ENCODE results near the gene EML1. TPM values are rescaled to one million over a fixed set of nuclear protein-coding genes. Genes with fewer than 3 reads are reported as not detected.

The EML1 gene
- total and polyA plus RNA-seq, 2 donors from 2014 or later, result 7.9 to 35.9 TPM

DNA sequence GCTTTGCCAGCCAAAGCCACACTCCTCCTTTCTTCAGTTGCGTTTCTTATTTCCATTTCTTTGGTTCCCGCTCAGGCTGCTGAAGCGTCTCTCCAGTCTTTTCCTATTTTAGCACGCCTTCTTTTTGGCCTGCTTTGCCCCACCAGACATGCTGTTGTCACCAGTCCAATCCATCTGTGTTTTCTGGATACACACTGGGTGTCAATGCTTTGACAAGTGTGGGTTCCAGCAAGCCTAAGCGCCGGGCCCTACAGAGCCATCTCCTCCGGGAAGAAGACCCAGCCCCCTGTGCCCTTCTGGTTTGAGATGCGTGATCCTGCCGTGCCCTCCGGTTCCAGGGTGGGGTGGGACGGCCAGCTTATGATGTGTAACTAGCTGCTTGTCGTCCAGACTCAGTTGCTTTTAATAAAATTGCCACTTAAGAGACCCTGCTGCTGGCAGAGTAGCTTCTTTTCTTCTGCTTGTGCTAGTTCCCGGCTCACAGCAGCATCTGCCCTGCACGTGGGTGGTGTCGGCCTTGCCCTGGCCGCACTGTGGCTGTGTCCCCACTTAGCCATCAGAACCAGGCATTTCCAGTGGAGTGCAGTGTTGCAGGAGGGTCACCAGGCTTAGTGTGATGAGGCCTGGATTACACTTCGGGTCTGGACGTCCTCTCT lies 29.7 kb downstream of the EML1 start:
- no peak overlapping the region for H3K9ac ChIP-seq (ENCODE audit: low read length in 3 of 3)
- H3K4me3 ChIP-seq (ENCODE audit: low read length in 3 of 3), result no peak overlapping the region
- intact Hi-C loops (cut with DNase I), result no loop called here
- H3K27ac ChIP-seq (ENCODE audit: low read depth in 2 of 2, low read length in 2 of 2), result no peak overlapping the region
- no peaks in the 10 kb centered on the region for H3K4me1 ChIP-seq (ENCODE audit: control insufficient read depth in 2 of 3, insufficient read depth in 2 of 3, low read depth in 1 of 3, low read length in 3 of 3)
- TF ChIP-seq, protein P1, sequence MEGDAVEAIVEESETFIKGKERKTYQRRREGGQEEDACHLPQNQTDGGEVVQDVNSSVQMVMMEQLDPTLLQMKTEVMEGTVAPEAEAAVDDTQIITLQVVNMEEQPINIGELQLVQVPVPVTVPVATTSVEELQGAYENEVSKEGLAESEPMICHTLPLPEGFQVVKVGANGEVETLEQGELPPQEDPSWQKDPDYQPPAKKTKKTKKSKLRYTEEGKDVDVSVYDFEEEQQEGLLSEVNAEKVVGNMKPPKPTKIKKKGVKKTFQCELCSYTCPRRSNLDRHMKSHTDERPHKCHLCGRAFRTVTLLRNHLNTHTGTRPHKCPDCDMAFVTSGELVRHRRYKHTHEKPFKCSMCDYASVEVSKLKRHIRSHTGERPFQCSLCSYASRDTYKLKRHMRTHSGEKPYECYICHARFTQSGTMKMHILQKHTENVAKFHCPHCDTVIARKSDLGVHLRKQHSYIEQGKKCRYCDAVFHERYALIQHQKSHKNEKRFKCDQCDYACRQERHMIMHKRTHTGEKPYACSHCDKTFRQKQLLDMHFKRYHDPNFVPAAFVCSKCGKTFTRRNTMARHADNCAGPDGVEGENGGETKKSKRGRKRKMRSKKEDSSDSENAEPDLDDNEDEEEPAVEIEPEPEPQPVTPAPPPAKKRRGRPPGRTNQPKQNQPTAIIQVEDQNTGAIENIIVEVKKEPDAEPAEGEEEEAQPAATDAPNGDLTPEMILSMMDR (IDR thresholded peaks at IDR 0.05; ENCODE audit: borderline replicate concordance, extremely low read depth, insufficient read depth), result no peak
- FAIRE-seq, result no peak
- no peaks in the 10 kb centered on the region for H3K36me3 ChIP-seq (ENCODE audit: control insufficient read depth in 2 of 3, insufficient read depth in 3 of 3, low read length in 3 of 3)
- H3K9me3 ChIP-seq (ENCODE audit: control insufficient read depth in 2 of 3, insufficient read depth in 1 of 3, low read length in 3 of 3), result no peaks in the 10 kb centered on the region
- no peaks in the 10 kb centered on the region for H3K27me3 ChIP-seq (ENCODE audit: control insufficient read depth, insufficient read depth, low read length)
- DNase-seq, result no peak

DNA sequence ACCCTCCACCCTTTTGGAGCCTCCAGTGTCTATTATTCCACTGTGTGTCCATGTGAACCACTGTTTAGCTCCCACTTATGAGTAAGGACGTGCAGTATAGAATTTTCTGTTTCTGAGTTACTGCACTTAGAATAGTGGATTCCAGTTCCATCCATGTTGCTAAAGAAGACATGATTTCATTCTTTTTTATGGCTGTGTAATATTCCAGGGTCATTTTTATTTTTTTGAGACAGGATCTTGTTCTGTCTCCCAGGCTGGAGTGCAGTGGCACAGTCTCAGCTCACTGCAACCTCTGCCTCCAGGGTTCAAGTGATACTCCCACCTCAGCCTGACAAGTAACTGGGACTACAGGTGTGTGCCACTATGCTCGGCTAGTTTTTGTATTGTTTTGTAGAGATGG lies 31.6 kb downstream of the EML1 start:
- no peaks in the 10 kb centered on the region for H3K9me3 ChIP-seq (ENCODE audit: control insufficient read depth in 2 of 3, insufficient read depth in 1 of 3, low read length in 3 of 3)
- no peaks in the 10 kb centered on the region for H3K27me3 ChIP-seq (ENCODE audit: control insufficient read depth, insufficient read depth, low read length)
- DNase-seq (no peak), FAIRE-seq (no peak)
- no peaks in the 10 kb centered on the region for H3K4me1 ChIP-seq (ENCODE audit: control insufficient read depth in 2 of 3, insufficient read depth in 2 of 3, low read depth in 1 of 3, low read length in 3 of 3)
- H3K36me3 ChIP-seq (ENCODE audit: control insufficient read depth in 2 of 3, insufficient read depth in 3 of 3, low read length in 3 of 3), result no peaks in the 10 kb centered on the region
- H3K4me3 ChIP-seq (ENCODE audit: low read length in 3 of 3), result no peak overlapping the region
- intact Hi-C loops (cut with DNase I), result no loop called here
- no peak overlapping the region for H3K27ac ChIP-seq (ENCODE audit: low read depth in 2 of 2, low read length in 2 of 2)
- H3K9ac ChIP-seq (ENCODE audit: low read length in 3 of 3), result no peak overlapping the region
- TF ChIP-seq, protein P1 (IDR thresholded peaks at IDR 0.05; ENCODE audit: borderline replicate concordance, extremely low read depth, insufficient read depth), result no peak

DNA sequence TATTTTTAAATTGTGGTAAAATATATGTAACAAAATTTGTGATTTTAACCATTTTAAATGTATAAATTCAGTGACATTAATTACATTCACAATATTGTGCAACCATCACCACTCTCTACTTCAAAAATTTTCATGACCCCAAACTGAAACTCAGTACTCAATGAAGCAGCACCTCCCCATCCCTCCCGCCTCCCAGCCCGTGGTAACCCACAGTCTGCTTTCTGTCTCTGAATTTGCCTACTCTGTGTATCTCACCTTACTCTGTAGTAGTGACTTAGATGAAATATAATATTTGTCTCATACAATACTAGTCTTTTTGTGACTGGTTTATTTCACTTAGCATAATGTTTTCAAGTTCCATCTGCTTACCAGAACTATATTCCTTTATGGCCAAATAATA lies 36.2 kb downstream of the EML1 start:
- no peak overlapping the region for H3K9ac ChIP-seq (ENCODE audit: low read length in 3 of 3)
- H3K4me1 ChIP-seq (ENCODE audit: control insufficient read depth in 2 of 3, insufficient read depth in 2 of 3, low read depth in 1 of 3, low read length in 3 of 3), result no peaks in the 10 kb centered on the region
- H3K4me3 ChIP-seq (ENCODE audit: low read length in 3 of 3), result no peak overlapping the region
- TF ChIP-seq, protein P1 (IDR thresholded peaks at IDR 0.05; ENCODE audit: borderline replicate concordance, extremely low read depth, insufficient read depth), result no peak
- intact Hi-C loops (cut with DNase I), result no loop called here
- H3K27me3 ChIP-seq (ENCODE audit: control insufficient read depth, insufficient read depth, low read length), result no peaks in the 10 kb centered on the region
- H3K9me3 ChIP-seq (ENCODE audit: control insufficient read depth in 2 of 3, insufficient read depth in 1 of 3, low read length in 3 of 3), result no peaks in the 10 kb centered on the region
- FAIRE-seq (no peak), DNase-seq (no peak)
- H3K27ac ChIP-seq (ENCODE audit: low read depth in 2 of 2, low read length in 2 of 2), result no peak overlapping the region
- H3K36me3 ChIP-seq (ENCODE audit: control insufficient read depth in 2 of 3, insufficient read depth in 3 of 3, low read length in 3 of 3), result no peaks in the 10 kb centered on the region

DNA sequence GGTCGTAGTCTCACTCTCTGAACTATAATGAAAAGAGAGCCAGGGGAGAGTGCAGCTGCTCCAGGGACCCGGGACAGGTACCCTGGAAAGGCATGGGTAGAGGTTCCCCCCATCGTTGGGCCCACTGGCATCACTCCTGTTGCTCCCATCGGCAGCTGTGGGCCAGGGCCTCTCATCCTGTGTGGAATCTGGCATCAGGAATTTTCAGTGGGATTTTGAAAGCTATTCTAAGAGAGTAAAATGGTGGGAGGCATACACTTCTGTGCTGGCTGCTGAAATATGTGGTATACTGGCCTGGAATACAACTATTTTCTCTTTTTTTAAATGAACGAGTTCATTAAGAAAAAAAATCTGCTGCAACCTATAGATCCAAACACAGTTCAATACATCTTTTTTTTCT lies 38.1 kb downstream of the EML1 start:
- FAIRE-seq, result no peak
- Histone ChIP-seq H3K27me3 (ENCODE audit: control insufficient read depth, insufficient read depth, low read length) (no peaks in the 10 kb centered on the region), H3K4me1 (ENCODE audit: control insufficient read depth in 2 of 3, insufficient read depth in 2 of 3, low read depth in 1 of 3, low read length in 3 of 3) (no peaks in the 10 kb centered on the region), H3K9me3 (ENCODE audit: control insufficient read depth in 2 of 3, insufficient read depth in 1 of 3, low read length in 3 of 3) (no peaks in the 10 kb centered on the region), H3K27ac (ENCODE audit: low read depth in 2 of 2, low read length in 2 of 2) (no peak overlapping the region), H3K9ac (ENCODE audit: low read length in 3 of 3) (no peak overlapping the region), H3K4me3 (ENCODE audit: low read length in 3 of 3) (no peak overlapping the region), H3K36me3 (ENCODE audit: control insufficient read depth in 2 of 3, insufficient read depth in 3 of 3, low read length in 3 of 3) (no peaks in the 10 kb centered on the region)
- intact Hi-C loops (cut with DNase I), result no loop called here
- no peak for DNase-seq
- TF ChIP-seq, protein P1 (IDR thresholded peaks at IDR 0.05; ENCODE audit: borderline replicate concordance, extremely low read depth, insufficient read depth), result no peak
